GM03348 (cell line): ENCODE measurements around the gene PDE12.
A peak's percentile ranks its signal among the peaks of the same experiment; 100 is the strongest.

ENCODE experiments used
- DNase-seq: peaks from one replicate; pipeline ENCODE4 v3.0.0; 2012; ENCODE audit warnings: low spot score

Gene PDE12, protein sequence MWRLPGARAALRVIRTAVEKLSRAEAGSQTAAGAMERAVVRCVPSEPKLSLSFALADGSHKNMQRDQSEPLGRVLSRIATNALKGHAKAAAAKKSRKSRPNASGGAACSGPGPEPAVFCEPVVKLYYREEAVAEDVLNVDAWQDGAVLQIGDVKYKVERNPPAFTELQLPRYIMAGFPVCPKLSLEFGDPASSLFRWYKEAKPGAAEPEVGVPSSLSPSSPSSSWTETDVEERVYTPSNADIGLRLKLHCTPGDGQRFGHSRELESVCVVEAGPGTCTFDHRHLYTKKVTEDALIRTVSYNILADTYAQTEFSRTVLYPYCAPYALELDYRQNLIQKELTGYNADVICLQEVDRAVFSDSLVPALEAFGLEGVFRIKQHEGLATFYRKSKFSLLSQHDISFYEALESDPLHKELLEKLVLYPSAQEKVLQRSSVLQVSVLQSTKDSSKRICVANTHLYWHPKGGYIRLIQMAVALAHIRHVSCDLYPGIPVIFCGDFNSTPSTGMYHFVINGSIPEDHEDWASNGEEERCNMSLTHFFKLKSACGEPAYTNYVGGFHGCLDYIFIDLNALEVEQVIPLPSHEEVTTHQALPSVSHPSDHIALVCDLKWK

DNA sequence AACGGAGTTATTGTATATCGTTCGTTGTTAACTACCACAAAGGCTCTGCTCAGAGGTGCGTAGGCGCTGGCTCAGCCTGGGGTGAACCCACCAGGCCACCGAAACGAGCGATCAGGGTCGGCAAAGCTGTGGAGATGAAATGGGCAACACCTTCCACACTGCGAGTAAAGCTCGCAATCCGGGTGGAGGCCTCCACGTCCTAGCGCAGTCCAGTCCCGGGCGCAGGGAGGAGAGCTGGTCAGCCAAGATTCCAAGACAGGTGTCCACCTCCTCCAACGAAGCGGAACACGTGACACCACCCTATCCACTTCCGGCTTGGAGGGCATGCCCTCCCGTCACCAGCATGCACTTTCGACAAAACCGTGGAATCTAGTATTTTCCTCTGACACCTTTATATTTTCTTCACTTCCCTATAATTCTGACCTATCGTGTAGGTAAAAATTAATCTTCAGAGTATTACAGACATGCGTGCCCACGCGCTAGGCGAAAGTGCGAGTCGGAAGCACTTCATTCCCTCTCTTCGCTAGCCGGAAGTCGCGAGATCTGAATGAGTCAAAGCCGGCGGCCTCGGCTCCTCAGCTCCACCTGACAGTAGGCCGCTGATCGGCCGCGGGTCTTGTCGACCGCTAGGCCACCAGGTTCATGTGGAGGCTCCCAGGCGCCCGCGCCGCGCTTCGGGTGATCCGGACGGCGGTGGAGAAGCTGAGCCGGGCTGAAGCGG is at the start of gene PDE12:
Gene PDE12 (plus strand): TSS at position 537 of the 721 bp plus-strand sequence. CDS start 106 bp downstream, at position 643.
- peak; percentile 92 for DNase-seq

DNA sequence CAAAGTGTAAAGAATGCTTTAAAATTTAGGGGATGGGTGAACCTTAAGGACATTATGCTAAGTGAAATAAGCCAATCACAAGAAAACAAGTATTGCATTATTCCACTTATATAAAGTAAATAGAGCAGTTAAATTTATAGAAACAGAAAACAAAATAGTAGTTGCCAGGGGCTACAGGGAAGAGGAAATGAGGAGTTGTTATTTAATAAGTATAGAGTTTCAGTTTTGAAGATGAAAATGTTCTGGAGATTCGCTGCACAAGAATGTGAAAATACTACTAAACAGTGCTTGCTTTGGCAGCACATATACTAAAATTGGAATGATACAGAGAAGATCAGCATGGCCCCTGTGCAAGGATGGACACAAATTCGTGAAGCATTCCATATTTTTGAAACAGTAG is 43.9 kb upstream of the PDE12 start:
- no peak for DNase-seq

- no peak for DNase-seq
Observed at GRCh38 chr3:57518276-57518915, 37.7 kb upstream of the PDE12 start.

DNA sequence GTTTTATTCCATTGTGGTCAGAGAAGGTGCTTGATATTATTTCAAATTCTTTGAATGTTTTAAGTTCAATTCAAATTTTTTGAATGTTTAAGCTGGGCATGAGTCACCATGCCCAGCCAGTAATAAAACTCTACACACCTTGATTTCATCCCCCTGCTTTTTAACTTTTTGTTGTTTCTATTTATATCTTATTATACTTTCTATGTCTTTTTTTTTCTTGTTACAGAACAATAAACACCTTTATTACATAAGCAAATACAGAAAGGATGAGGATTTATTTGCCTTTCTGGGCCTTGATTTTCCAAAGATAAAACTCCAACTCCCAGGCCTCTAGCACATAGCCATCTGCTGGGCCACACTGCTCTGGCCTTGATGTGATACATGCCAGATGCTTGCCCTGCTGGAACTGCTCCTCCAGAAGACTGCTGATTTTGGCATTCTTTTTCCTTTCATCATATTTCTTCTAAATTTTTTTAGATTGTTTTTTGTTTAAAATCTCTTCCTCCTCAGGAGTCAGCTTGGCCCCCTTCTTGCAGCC is 25.9 kb upstream of the PDE12 start:
- no peak for DNase-seq

GRCh38 chr3:57538465-57538864 is 17.6 kb upstream of the PDE12 start:
- no peak for DNase-seq

DNA sequence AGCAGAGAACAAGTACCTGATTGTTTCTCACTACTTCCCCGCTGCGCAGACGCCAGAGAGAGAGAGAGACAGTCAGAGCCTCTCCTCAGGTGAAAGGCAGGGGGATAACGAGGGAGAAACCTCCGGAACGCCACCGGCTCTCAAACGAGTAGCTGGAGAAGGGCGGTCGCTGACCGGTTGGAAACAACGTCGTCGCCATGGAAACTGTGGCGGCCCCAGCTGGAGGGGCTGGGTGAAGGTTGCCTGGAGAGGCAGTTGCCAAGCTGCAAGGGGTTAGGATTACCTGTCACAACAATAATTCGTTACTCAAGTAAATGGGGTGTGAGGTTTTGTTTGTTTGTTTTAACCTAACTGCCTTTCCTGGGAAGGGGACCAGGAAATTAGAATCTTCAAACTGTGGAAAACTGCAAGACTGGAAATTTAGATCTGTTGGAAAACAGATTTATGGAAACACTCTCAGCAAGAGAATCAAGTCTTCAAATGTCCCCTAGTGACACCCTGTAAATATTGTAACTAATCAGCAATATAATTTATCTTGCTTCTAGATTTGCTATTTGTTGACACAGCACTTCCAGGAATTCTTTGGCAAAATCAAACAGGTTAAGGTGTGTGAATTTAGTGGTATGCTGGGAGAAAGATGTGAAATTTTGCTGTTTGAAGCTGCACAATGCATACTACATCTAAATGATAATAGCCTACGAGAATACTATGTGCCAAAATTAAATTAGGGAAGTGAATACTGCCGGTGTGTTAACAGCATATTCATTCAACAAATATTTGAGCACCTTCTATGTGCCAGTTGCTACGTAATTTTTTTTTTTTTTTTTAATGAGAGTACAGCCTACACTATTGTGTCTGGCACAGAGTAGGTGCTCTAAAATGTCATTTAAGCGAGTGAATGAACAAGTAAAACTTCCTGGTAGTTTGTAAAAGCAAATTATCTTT is 11.6 kb upstream of the PDE12 start, which contains the start of gene DNAH12:
Gene DNAH12 (minus strand): TSS at position 164 of the 945 bp plus-strand sequence. CDS start 1,474 bp downstream, outside the sequence.
- DNase-seq: peak; percentile 17

DNA sequence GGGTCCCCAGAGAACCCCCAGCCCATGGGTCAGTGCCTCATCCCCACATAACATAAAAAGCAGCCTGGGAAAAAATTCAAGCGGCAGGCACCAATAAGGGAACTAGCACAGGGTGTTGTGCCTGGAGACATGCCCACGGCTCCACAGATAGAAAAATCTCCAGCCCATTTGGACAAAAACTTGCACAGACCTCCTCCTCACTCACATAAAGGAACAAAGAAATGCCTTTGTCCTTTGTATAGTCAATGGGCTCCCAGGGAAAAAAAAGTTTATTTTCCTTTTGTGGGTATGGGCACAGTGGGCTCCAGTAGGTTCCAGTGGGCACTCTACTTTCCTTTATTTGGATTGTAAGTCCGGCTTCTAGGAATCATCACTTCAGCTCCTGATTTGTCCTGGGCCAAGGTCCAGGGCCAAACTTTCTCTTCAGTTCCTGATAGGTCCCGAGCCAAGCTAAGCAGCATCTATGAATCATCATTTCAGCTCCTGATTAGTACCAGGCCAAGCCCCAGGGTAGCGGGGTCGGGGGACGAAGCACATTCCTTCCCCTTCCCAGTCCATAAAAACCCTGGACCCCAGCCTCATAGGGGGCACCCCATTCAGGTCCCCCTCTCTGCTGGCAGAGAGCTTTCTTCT is 10.3 kb upstream of the PDE12 start:
- no peak for DNase-seq

DNA sequence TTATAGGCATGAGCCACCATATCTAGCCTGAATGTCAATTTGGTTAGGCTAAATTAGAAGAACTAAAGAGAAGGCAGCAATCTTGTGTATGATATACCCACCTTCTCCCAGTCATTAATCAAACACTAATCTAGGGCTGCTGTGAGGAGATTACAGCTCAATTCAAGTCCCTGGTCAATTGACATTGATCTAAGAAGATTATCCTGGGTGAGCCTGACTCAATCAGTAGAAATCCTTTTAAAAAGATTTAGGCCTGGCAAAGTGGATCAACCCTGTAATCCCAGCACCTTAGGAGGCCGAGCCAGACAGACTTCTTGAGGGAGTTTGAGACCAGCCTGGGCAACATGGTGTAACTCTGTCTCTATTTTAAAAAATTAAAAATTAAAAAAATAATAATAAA is 9.5 kb upstream of the PDE12 start:
- DNase-seq: no peak

- DNase-seq: no peak
Observed at GRCh38 chr3:57555306-57555705, 768 bp upstream of the PDE12 start.

- peak; percentile 44 for DNase-seq
Observed at GRCh38 chr3:57556459-57557084, 498 bp downstream of the PDE12 start.

DNA sequence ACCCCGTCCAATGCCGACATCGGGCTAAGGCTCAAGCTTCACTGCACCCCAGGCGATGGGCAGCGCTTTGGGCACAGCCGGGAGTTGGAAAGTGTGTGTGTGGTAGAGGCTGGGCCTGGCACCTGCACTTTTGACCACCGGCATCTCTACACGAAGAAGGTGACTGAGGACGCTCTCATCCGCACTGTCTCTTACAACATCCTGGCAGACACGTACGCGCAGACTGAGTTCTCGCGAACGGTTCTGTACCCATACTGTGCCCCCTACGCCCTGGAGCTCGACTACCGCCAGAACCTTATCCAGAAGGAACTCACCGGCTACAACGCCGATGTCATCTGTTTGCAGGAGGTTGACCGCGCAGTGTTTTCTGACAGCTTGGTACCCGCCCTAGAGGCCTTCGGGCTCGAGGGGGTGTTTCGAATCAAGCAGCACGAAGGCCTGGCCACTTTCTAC is 1.0 kb downstream of the PDE12 start:
- peak; percentile 58 for DNase-seq

- peak; percentile 42 for DNase-seq
Observed at GRCh38 chr3:57559526-57559925, 3.5 kb downstream of the PDE12 start.

DNA sequence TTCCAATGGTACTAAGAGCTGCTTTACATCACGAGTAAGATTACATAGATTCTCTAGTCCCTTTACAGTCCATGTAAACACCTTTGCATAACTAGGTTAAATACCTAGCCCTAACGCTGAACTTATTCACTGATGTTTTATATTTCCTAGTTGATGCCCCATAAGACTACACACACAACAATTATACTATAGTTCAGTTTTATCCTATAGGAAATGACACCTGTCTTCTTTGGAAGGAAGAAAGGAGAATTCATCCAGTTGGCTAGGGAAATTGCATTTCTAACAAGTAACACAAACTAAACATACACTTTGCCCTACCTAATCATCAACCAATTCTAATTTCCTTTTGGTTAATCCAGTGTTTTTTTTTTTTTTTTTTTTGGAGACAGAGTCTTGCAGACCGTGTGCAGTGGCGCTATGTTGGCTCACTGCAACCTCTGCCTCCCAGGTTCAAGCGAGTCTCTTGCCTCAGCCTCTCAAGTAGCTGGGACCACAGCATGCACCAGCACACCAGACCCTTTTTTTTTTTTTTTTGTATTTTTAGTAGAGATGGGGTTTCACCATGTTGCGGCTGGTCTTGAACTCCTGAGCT is 13.9 kb downstream of the PDE12 start:
- no peak for DNase-seq

GRCh38 chr3:57570878-57571277 is 14.8 kb downstream of the PDE12 start:
- DNase-seq: no peak

DNA sequence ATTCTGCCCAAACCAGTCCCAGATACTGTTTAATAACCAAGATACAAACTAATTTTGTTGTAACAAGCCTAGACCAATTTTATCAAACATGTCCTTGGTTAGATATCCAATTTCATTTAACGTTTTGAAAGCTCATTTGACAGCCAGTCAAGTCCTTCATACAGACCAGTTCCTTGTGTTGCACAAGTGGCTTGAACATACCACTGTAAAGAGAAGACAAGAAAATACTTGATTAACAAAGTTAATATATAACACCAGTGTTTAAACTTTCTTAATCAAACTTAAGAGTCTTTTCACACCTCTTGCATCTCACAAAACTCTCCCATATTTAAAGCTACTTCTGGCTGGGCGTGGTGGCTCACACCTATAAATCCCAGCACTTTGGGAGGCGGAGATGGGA is 16.0 kb downstream of the PDE12 start:
- DNase-seq: no peak

GRCh38 chr3:57575966-57576626 is 20.0 kb downstream of the PDE12 start:
- no peak for DNase-seq

DNA sequence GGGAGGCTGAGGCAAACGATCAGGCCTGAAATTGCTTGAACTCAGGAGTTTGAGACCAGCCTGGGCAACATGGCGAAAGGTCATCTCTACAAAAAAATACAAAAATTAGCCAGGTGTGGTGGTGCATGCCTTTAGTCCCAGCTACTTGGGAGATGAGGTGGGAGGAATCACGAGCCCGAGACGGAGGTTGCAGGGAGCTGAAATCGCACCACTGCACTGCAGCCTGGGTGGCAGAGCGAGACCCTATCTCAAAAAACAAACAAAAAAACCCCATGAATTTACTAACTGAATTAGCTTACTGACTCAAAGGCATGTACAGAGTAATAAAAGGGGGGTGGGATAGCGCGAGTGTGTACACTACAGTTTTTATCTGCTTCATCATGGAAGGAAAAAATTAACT is 21.7 kb downstream of the PDE12 start:
- no peak for DNase-seq

- no peak for DNase-seq
Observed at GRCh38 chr3:57582474-57583168, 26.5 kb downstream of the PDE12 start.
